Activated CD4-positive, alpha-beta T cell treated with anti-CD3 and anti-CD28 coated beads, Interleukin-2, amount 50 U/mL, for 48 hours (primary cell): Measurements from ENCODE around the gene IKZF3.
A peak's percentile ranks its signal among the peaks of the same experiment; 100 is the strongest.
"Not testable (repeated sequence)": the region's sequence is repeated elsewhere in the genome, so short reads cannot be mapped to it uniquely, and the experiment has no call there.

ENCODE experiments used
- DNase-seq, 2 experiments: peaks; one replicate each; pipeline ENCODE4 v3.0.0-alpha.2; 2020

IKZF3 gene

DNA sequence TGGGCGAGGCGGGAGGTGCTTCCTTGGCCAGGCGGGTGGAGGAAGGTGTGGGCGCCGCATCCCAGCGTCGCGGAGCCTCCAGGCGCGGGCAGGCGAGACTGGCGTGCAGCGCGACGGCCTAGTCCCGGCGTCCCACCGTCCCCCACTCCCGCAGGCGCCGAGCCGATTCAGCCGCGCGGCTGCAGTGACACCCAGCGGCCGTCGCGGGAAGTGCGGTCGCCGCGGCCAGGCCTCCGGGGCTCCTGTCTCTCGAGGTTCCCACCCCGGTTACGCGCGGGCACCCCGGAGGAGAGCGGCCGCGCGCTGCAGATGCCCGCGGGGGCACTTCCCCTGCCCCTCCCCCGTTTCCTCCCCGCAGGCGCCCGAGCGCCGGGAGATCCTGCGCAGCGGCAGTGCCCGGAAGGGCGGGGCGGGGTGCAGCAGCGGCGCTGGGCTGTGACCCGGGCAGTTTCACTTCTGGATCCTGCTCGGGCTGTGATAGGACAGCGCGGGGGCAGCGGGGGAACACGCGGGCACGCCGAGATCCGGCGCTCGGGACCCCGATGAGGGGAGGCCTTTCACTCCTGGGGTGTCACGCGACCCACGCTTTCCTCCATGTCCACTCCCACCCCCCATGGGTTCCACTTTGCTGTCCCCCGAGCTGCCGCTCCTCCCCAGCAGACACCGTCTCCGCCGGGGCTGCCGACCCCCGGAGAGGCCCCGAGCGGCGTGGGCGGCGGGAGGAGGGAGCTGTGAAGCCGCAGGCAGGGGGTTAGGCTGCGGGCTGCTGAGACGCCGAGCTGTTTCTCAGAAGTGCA is 109.8 kb downstream of the IKZF3 start:
- DNase-seq, result peak; percentile 93 to 95

DNA sequence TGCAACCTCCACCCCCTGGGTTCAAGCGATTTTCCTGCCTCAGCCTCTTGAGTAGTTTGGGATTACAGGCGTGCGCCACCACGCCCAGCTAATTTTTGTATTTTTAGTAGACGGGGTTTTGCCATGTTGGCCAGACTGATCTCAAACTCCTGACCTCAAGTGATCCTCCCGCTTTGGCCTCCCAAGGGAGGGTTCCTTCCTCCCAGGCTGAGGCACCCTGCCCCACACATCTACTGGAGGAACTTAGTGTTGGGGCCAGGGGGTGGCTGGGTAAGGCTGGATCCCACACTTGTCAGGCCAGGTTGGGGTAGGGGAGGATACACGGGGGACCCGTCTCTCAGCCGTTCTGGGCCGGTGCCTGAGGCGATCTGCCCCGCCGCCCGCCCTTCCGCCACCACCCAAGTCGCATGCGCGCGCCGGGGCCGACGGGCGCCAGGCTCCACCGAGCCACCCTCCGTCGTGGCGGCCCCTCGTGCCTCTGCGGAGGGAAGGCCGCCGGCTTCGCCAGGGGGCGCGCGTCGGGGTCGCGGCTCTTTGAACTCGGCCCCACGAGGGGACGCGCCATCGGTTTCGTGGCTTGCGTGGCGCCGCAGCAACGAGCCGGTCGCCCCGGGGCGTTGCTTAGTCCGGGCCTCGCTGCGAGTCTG is 110.5 kb downstream of the IKZF3 start:
- DNase-seq, result no peak

DNA sequence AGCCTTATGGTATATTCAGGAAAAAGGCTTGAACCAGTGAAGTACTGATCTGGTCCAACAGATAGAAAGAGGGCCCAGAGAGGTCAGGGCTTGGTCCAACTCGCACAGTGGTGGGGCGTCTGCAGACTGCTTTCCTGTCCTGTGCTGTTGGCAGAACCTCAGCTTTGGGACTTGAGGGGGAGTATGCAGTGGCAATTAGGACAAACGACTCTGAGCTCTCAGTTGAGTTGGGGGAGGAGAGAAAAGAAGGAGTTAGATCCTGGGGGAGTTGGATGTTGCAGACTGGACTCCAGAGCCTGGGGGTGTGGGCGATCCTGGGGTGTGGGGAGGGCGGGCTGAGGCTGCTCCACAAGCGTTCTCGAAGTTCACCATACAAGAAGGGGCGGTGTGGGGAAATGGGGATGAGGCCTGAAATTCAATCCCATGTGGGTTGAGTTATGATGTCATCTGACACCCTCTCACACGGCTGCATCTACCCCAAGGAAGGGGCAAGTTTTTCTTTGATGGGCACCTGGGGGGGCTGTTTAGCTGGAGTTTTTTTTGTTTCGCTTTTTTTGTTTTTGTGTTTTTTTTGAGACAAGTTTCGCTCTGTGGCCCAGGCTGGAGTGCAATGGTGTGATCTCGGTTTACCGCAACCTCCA is 111.8 kb downstream of the IKZF3 start:
- no peak for DNase-seq

DNA sequence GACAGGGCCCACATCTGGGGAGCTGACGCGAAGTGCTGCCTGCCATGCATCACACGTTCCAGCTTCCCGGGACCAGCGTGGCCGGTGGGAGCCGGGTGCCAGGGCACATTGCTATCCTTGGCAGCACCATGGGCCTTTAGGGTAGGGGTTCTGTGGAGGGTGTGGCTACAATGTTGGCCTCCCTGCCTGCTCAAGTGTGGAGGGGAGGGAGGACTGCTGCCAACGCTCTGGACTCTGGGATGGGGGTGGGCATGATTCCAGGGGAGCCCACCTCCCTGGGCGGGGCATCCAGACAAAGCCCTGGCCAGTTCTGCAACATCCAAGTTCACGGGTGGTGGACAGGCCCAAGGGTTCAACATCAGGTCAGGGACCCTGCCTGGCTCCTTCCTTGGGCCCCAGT is 112.5 kb downstream of the IKZF3 start:
- DNase-seq, result peak in 1 of 2 experiments; percentile 37

DNA sequence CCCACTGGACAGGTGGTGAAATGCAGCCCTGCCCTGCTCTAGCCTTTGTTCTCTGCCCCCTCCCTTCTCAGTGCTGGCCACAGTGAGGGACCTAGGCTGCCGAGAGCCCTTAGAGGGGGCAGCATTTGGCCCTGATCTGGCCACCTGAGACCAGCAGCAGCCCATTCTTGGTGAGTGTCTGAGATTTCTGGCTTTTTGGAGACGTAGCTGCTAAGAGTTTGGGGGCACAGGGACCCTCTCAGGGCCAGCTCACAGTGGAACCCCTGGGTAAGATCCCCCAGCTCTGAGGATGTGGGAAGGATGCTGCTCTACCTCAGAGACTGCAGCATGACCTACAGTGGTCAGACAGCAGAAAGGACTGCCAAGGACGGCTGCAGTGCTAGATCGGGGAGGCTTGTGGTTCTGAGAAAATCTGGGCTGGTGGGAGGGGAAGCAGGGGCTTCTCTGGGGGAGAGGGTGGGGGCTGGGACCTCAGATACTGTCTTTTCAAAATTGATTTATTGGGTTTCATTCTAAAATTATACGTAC is 113.0 kb downstream of the IKZF3 start:
- DNase-seq, result no peak

DNA sequence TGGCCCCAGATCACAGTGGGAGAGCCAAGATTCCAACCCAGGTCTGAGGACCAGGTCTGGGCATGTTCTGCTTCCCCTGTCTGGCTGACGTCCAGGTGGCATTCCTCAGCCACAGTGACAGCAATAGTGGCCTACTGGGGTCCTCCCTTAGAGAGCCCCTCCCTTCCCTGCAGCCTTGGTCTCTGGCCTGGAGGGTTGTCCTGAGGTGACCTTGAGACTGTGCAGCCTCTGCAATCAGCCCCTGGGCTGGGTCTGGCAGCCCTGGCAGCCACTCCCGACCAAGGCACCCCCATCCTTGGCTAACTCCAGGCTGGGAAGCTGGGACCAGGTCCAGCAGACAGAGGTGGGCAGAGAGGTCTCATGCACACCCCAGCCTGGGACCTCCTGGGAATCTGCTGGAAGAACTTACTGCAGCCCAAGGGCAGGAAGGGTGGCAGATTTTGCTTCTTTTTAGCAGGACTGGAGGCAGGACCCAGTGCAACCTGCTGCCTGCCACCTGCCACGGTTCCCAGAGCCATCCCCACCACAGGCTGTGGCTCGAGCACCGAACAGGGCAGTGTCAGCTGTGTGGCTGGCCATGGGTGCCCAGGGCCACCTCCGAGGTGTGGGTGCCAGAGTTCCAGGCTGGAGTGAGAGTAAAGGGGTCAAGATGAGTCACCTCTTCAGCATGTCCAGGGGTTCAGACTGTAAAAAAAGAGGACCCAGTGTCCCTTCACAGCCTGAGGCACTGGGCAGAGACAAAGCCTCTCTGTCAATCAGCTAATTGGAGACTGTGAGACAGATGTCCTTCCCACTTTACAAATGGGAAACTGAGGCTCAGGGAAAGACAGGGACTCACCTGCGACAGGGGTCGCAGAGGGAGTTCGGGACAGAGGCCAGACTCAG is 113.7 kb downstream of the IKZF3 start:
- no peak for DNase-seq

DNA sequence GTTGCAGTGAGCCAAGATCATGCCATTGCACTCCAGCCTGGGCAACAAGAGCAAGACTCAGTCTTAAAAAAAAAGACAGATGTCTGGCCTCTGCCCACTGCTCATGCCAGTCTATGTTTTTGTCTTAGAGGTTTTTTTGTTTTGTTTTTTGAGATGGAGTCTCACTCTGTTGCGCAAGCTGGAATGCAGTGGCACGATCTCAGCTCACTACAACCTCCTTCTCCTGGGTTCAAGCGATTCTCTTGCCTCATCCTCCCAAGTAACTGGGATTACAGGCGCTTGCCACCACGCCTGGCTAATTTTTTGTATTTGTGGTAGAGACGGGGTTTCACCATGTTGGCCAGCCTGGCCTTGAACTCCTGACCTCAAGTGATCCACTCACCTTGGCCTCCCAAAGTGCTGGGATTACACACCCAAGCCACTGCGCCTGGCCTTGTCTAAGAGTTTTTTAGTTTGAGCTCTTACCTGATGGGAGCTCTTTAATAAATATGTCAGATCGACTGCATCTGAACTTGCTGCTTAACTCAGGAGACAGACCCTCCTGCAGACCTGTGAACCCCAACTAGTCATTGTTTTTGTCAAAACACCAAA is 115.6 kb downstream of the IKZF3 start:
- not testable (repeated sequence) for DNase-seq

DNA sequence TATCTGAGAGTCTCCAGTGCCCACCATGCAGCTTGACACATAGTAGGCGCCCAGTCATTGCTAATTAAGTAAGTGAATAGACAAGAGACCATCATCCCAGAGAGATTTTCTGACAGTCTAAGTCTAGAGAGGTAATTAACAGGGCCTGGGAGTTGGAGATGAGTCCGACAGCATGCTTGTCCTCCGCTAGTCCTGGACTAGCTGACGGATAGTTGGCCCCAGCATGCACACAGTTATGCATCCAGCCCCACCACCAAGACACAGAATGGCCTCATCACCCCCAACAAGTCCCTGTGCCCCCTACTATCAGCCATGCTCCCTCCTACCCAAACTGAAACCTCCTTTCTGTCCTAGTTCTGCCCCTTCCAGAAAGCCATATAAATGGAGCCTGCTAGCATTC is 116.4 kb downstream of the IKZF3 start:
- DNase-seq, result no peak

DNA sequence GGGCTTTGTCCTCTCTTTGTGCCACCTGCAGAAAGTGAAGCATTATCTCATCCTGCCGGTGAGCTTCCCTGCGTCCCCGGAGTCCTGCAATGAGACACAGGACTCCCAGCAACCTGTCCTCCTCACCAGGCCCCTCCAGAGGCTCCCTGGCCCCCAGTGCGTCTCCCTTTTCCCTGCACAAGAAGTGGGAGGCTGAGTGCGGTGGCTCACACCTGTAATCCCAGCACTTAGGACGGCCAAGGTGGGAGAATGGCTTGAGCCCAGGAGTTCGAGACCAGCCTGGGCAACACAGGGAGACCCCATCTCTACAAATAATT is 118.0 kb downstream of the IKZF3 start:
- no peak for DNase-seq

DNA sequence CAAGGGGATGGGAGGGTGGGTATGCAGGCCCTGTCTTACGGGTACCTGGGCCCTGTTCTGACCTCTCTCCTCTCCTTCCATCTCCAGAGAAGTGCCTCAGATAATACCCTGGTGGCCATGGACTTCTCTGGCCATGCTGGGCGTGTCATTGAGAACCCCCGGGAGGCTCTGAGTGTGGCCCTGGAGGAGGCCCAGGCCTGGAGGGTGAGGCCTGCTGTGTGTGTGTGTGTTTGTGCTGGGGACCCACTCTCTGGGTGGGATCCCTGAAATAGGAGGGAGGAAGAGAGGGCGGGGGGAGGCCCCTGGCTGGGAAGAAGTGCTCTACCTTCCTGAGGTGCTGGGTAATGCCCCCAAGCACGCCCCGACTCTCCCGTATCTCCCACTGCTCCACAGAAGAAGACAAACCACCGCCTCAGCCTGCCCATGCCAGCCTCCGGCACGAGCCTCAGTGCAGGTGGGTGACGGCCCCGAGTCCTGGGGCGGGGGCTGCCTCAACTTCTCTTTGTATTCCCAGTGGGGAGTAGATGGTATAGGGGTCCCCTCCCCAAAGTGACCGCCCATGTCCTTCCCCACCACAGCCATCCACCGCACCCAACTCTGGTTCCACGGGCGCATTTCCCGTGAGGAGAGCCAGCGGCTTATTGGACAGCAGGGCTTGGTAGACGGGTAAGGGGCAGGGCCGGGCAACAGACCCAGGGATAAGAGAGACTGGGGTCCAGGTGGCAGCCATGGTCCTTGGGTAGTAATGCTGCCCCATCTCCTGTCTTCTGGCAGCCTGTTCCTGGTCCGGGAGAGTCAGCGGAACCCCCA is 118.6 kb downstream of the IKZF3 start:
- no peak for DNase-seq

DNA sequence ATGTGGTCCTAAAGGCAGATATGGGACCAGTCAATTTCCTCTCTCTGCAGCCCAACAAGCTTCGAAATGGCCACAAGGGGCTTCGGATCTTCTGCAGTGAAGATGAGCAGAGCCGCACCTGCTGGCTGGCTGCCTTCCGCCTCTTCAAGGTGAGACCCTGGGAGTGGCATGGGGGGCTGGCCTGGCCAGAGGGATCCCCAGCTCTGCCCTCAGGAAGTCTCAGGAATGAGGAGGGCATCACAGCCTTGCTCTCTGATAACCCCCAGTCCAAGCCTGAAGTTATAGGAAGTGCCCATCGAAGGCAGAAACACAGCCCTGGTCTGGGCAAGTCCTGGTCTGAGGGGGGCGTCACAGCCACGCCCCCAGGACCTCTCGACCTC is 119.3 kb downstream of the IKZF3 start:
- DNase-seq, result no peak

DNA sequence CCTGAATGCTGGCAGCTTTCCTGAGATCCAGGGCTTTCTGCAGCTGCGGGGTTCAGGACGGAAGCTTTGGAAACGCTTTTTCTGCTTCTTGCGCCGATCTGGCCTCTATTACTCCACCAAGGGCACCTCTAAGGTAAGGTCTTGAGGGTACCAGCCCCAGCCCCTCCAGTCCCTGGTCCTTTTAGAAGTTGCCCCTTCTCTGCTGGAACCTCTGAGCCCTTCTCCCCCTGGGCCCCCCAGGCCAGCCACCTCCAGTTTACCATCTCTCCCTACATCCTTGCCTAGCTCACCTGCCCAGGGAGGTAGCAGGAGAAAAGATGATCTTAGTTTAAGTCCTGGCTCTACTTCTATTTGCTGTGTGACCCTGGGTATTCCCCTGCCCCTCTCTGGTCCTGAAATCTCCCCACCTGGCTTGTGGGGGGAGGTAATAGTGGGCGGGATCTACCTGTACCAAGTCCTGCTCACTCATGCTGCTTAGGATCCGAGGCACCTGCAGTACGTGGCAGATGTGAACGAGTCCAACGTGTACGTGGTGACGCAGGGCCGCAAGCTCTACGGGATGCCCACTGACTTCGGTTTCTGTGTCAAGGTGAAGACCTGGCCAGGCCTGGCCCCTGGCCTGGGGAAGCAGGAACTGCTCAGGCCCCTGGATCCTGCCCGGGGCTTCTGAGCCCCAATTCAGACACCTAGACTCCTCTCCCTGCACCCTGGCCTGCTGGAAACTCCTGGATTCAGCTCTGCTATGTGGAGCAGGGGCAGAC is 119.9 kb downstream of the IKZF3 start:
- no peak for DNase-seq

DNA sequence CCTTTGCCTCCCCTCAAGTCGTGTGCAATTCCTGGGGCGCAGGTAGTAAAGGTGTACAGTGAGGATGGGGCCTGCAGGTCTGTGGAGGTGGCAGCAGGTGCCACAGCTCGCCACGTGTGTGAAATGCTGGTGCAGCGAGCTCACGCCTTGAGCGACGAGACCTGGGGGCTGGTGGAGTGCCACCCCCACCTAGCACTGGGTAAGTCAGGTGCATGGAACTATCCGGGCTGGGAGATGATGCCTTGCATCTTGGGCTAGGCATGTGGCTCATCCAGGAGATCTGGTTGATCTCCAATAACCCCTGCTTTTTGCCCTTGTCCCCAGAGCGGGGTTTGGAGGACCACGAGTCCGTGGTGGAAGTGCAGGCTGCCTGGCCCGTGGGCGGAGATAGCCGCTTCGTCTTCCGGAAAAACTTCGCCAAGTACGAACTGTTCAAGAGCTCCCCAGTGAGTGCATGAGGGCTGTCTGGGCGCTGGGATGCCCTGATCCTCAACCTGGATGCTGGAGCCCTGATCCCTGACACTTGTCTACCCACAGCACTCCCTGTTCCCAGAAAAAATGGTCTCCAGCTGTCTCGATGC is 121.2 kb downstream of the IKZF3 start:
- no peak for DNase-seq

DNA sequence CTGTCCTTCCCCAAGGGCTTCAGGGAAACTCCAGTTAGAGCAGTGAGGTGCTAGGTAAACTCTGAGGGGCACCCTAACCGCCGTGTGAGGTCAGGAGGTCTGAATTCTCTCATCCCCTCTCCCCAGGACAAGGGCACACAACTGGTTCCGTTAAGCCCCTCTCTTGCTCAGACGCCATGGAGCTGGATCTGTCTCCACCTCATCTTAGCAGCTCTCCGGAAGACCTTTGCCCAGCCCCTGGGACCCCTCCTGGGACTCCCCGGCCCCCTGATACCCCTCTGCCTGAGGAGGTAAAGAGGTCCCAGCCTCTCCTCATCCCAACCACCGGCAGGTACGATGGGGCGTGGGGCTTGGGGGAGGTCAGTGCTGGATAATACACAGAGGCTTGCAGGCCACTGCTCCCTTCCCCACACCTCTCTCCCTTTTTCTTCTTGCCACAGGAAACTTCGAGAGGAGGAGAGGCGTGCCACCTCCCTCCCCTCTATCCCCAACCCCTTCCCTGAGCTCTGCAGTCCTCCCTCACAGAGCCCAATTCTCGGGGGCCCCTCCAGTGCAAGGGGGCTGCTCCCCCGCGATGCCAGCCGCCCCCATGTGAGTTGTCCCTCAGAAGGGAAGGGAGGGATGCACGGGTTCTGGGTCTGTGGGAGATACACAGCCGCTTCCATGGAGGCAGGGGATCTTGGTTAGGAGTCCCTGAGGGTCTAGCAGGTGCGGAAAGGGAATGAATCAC is 121.8 kb downstream of the IKZF3 start:
- no peak for DNase-seq

DNA sequence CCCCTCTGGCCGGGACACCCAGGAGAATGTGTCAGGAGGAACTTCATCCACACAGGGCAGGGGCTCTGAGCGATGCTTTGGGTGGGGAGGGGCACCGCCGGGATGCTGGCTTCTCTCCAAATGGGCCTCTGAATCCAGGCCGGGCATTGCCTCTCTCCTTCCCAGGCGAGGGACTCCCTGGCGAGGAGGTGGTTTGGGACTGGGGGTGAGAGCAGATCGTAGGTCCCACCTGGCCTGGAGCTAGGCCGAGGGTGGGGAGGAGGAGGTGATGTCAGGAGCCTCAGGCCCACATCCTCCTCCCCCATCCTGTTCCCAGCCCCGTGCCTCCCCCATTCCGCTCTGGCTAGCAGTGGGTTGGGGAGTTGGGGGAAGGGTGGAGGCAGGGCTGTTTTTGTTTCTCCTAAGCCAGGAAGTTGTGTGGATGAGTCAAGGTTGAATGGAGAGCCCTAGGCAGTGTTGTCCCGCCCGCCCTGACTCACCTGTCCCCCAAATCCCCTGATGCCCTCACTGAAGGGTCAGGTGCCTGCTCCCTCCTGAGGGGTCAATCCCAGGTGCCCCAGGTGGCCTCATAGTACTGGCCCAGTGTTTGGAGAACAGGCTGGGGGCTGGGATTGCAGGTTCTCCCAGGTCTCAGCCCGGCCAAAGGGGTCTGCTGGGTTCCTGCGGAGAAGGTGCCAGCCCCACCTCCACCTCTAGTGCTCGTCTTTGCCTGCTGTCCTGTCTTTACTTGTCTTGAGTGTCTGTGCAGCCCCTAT is 123.6 kb downstream of the IKZF3 start:
- no peak for DNase-seq

DNA sequence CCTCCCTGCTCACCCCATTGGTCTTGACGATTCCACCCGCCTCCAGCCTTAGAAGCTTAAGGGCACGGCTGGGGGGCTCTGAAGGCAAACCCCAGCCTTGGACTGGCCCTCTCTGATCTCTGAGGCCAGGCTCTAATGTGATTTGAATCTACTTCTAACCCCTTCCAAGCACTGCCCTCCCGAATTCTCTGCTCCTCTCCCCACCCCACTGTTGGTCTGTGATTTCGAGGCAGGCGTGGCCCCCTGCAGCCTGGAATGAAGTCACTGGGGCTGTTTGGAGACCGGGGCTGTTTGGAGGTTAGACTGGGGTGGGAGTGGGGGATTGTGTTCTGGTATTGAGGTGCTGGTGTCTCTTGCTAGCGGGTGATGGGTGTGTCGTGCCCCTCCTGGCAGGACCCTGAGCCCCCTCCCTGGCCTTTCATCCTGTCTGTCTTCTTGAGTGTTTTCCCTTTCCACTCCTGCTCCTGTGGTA is 124.2 kb downstream of the IKZF3 start:
- DNase-seq, result no peak

DNA sequence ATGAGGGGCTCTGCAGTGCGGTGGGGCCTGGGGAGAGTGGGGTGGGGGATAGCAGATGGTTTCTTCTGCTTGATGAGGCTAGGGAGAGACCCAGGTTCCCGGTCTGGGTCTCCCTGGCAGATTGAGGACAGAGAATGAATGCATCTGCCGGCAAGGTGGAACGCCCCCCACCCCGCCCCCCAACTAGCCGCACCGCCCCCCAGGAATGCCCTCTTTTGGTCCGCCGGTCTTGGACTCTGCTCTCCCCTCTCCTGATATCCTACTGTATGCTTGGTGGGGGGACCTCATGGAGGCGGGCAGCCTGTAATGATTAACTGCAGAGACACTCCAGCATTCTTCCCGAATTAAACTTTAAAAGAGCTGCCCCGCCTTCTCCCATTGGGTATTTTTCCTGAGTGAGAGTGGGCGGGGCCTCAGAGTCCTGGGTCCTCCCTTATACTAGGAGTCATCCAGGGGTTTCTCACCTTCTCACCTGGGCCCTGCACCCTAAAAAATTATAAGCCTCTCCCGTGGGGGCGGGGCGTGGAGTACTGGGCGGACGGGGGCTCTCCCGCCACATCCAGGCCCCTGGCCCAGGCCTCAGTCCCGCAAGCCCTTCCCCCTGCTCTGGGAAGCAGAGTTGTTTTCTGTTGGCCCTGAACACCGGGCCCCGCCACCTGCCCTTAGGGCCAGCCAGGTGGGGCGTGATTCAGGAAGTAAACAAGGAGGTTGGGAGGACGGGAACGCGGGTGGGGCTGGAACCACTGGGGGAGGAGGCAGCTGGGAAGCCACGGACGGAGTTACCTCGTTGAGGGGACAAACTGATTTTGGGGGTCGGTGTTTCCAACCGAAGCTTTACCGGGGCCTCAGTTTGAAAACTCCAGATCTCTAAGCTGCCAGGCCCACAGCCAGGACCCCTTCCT is 124.9 kb downstream of the IKZF3 start:
- DNase-seq, result no peak

DNA sequence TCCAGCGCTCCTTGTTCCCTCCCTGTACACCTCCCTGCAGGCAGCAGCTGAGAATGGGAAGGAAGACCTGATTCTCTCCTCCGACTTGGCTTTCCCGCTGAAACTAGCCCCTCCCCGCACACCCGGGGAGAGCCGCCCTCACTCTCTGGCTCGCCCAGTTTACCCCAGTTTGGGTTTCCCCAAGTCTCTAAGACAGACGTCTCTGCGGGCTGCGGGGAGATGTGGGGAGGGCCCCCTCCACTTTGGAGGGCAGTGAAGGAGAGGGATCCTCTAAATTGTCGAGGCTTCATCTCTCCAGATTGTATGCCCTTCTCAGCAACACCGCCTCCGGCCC is 125.6 kb downstream of the IKZF3 start:
- DNase-seq, result peak; percentile 63 to 75
